Suprapubic skin (tissue), 4 donors: Measurements from ENCODE around the gene MAT1A. TPM values are rescaled to one million over a fixed set of nuclear protein-coding genes. Genes with fewer than 3 reads are reported as not detected.
"Not testable (repeated sequence)": the region's sequence is repeated elsewhere in the genome, so short reads cannot be mapped to it uniquely, and the experiment has no call there.

Experiments
- DNase-seq, 2 donors: peaks; one replicate each; pipeline ENCODE4 v3.0.0-alpha.2; 2019; ENCODE audit warnings: low spot score in 2 of 2
- H3K27ac ChIP-seq: fragments of 200-600 bp; sonication (generic); one replicate; pipeline ENCODE4 v1.5.1; 2019
- H3K27me3 ChIP-seq: fragments of 200-600 bp; sonication (generic); one replicate; pipeline ENCODE4 v1.5.1; 2019
- H3K36me3 ChIP-seq: fragments of 200-600 bp; sonication (generic); one replicate; pipeline ENCODE4 v1.5.1; 2019
- H3K4me1 ChIP-seq: fragments of 200-600 bp; sonication (generic); one replicate; pipeline ENCODE4 v1.5.1; 2019
- H3K4me3 ChIP-seq: fragments of 200-600 bp; sonication (generic); one replicate; pipeline ENCODE4 v1.5.1; 2019; ENCODE audit warnings: mild to moderate bottlenecking
- H3K9me3 ChIP-seq: fragments of 200-600 bp; sonication (generic); one replicate; pipeline ENCODE4 v1.5.1; 2019
- CTCF ChIP-seq, 2 donors: fragments of 200-600 bp in 1 of 2; fragments of 450-650 bp in 1 of 2; sonication (generic) in 1 of 2; IDR thresholded peaks; one replicate each; pipeline ENCODE4 v1.5.1; 2016 to 2019; ENCODE audit warnings: antibody characterized with exemption in 2 of 2, mild to moderate bottlenecking in 1 of 2, moderate library complexity in 1 of 2
- EP300 ChIP-seq: sonication (generic); formaldehyde crosslinking; IDR thresholded peaks from one replicate; pipeline ENCODE4 v1.6.1; 2017; ENCODE audit warnings: antibody characterized with exemption
- POLR2A ChIP-seq, 2 donors: fragments of 450-650 bp; IDR thresholded peaks; one replicate each; pipeline ENCODE4 v1.6.1; 2017; ENCODE audit warnings: antibody characterized with exemption in 2 of 2, mild to moderate bottlenecking in 2 of 2, moderate library complexity in 2 of 2
- POLR2AphosphoS5 ChIP-seq, 3 donors: sonication (generic); formaldehyde crosslinking; IDR thresholded peaks; one replicate each; pipeline ENCODE4 v1.6.1; 2017; ENCODE audit warnings: antibody characterized with exemption in 3 of 3
- WGBS: methylation state at CpG from one replicate; pipeline ENCODE4 v1.1.5; 2018; 5-methylcytosine and 5-hydroxymethylcytosine counted together
- total RNA-seq, 4 donors: library from RNA; depleted of rRNA; stranded (reverse); fragments of >200 nt; gene quantifications; one replicate each; pipeline ENCODE4 v1.1.0, GENCODE V29; 2016

Gene MAT1A
- total RNA-seq, 4 donors from 2014 or later: 3.3 to 13.3 (median 4.9) TPM

- H3K27ac ChIP-seq: no peak overlapping the region
- WGBS: 77% methylated on average over 5 of the region's 5 CpGs
- no peak for TF ChIP-seq POLR2A (IDR thresholded peaks at IDR 0.05)
- no peak for TF ChIP-seq POLR2AphosphoS5 (IDR thresholded peaks at IDR 0.05)
- TF ChIP-seq CTCF (IDR thresholded peaks at IDR 0.05): no peak
- no peak for TF ChIP-seq EP300
- no peak for DNase-seq
- peaks cover 2% of the 10 kb centered on the region for H3K4me1 ChIP-seq
- H3K27me3 ChIP-seq: no peaks in the 10 kb centered on the region
- no peaks in the 10 kb centered on the region for H3K36me3 ChIP-seq
- H3K4me3 ChIP-seq: no peak overlapping the region
- no peaks in the 10 kb centered on the region for H3K9me3 ChIP-seq
These were observed 36.0 kb downstream of the MAT1A start for GRCh38 chr10:80253266-80253962.

GRCh38 chr10:80252296-80252887 is 37.1 kb downstream of the MAT1A start:
- Histone ChIP-seq H3K27me3 (no peaks in the 10 kb centered on the region), H3K4me1 (peaks cover 2% of the 10 kb centered on the region), H3K36me3 (no peaks in the 10 kb centered on the region), H3K27ac (no peak overlapping the region), H3K9me3 (no peaks in the 10 kb centered on the region), H3K4me3 (no peak overlapping the region)
- TF ChIP-seq CTCF (IDR thresholded peaks at IDR 0.05) (no peak), POLR2AphosphoS5 (IDR thresholded peaks at IDR 0.05) (no peak), POLR2A (IDR thresholded peaks at IDR 0.05) (no peak), EP300 (no peak)
- no peak for DNase-seq
- 88% methylated on average over 12 of the region's 12 CpGs for WGBS

- no CpG with 5 or more reads among the region's 4 CpGs for WGBS
These were observed 37.7 kb downstream of the MAT1A start for GRCh38 chr10:80251703-80252280.

GRCh38 chr10:80250399-80250798 is 39.1 kb downstream of the MAT1A start:
- H3K4me1 ChIP-seq, H3K9me3 ChIP-seq, DNase-seq, H3K36me3 ChIP-seq, H3K27me3 ChIP-seq, H3K4me3 ChIP-seq, H3K27ac ChIP-seq: not testable (repeated sequence)
- WGBS: no CpG with 5 or more reads among the region's 1 CpG

More at GRCh38 chr10:80251703-80252280, 37.7 kb downstream of the MAT1A start:
- DNase-seq, H3K9me3 ChIP-seq, H3K27ac ChIP-seq, H3K4me1 ChIP-seq, H3K27me3 ChIP-seq, H3K4me3 ChIP-seq, H3K36me3 ChIP-seq: not testable (repeated sequence)

- H3K27me3 ChIP-seq, H3K27ac ChIP-seq, H3K9me3 ChIP-seq, H3K36me3 ChIP-seq, H3K4me3 ChIP-seq, H3K4me1 ChIP-seq, DNase-seq: not testable (repeated sequence)
- WGBS: no CpG with 5 or more reads among the region's 4 CpGs
These were observed 39.6 kb downstream of the MAT1A start for GRCh38 chr10:80249906-80250305.

GRCh38 chr10:80247611-80248010 is 41.8 kb downstream of the MAT1A start:
- H3K27ac ChIP-seq, H3K4me3 ChIP-seq, H3K9me3 ChIP-seq, H3K4me1 ChIP-seq, H3K27me3 ChIP-seq, DNase-seq, H3K36me3 ChIP-seq: not testable (repeated sequence)
- 100% methylated on average over 1 of the region's 20 CpGs for WGBS

- WGBS: 70% methylated on average over 3 of the region's 3 CpGs
- H3K27ac ChIP-seq, H3K9me3 ChIP-seq, H3K4me3 ChIP-seq, DNase-seq, H3K4me1 ChIP-seq, H3K27me3 ChIP-seq, H3K36me3 ChIP-seq: not testable (repeated sequence)
These were observed 45.1 kb downstream of the MAT1A start for GRCh38 chr10:80244371-80244770.

- not testable (repeated sequence) for H3K27me3 ChIP-seq, H3K4me3 ChIP-seq, H3K9me3 ChIP-seq, H3K36me3 ChIP-seq, H3K27ac ChIP-seq, H3K4me1 ChIP-seq, DNase-seq
- WGBS: 40% methylated on average over 1 of the region's 4 CpGs
These were observed 47.1 kb downstream of the MAT1A start for GRCh38 chr10:80242341-80242740.

- DNase-seq, H3K4me1 ChIP-seq, H3K9me3 ChIP-seq, H3K36me3 ChIP-seq, H3K4me3 ChIP-seq, H3K27ac ChIP-seq, H3K27me3 ChIP-seq: not testable (repeated sequence)
- WGBS: no CpG with 5 or more reads among the region's 5 CpGs
These were observed 53.0 kb downstream of the MAT1A start for GRCh38 chr10:80236457-80236856.

- H3K27me3 ChIP-seq, H3K4me1 ChIP-seq, H3K27ac ChIP-seq, H3K4me3 ChIP-seq, DNase-seq, H3K9me3 ChIP-seq, H3K36me3 ChIP-seq: not testable (repeated sequence)
- 79% methylated on average over 11 of the region's 11 CpGs for WGBS
These were observed 54.9 kb downstream of the MAT1A start for GRCh38 chr10:80234331-80235235.

- not testable (repeated sequence) for H3K27me3 ChIP-seq, H3K27ac ChIP-seq, DNase-seq, H3K4me1 ChIP-seq, H3K4me3 ChIP-seq, H3K36me3 ChIP-seq, H3K9me3 ChIP-seq
- 38% methylated on average over 1 of the region's 1 CpG for WGBS
These were observed 55.6 kb downstream of the MAT1A start for GRCh38 chr10:80233871-80234270.
